OCI-LY1 (cell line): ENCODE data around the gene PRR15L.
A peak's percentile ranks its signal among the peaks of the same experiment; 100 is the strongest.

ENCODE experiments used
- H2AFZ ChIP-seq: fragments of 200-600 bp; sonication (generic), shearing (Covaris generic); 2 replicates; pipeline ENCODE4 v1.6.0; 2014; ENCODE audit warnings: antibody characterized with exemption, mild to moderate bottlenecking, low read length
- H3F3A ChIP-seq: fragments of 200-600 bp; sonication (generic), shearing (Covaris generic); 2 replicates; pipeline ENCODE4 v1.6.0; 2014; ENCODE audit warnings: mild to moderate bottlenecking, antibody characterized with exemption, low read length, moderate library complexity; ENCODE audit not compliant: insufficient read depth
- H3K27ac ChIP-seq: fragments of 200-600 bp; sonication (generic); 2 replicates; pipeline ENCODE4 v1.5.1; 2014; ENCODE audit warnings: low read length, mixed run types, mild to moderate bottlenecking, low read depth; ENCODE audit not compliant: poor library complexity, severe bottlenecking
- H3K27me3 ChIP-seq: fragments of 200-600 bp; sonication (generic); 2 replicates; pipeline ENCODE4 v1.6.0; 2014; ENCODE audit warnings: antibody characterized with exemption, mild to moderate bottlenecking, low read length, moderate library complexity; ENCODE audit not compliant: insufficient read depth
- H3K36me3 ChIP-seq: fragments of 200-600 bp; sonication (generic); 2 replicates; pipeline ENCODE4 v1.6.1; 2014; ENCODE audit warnings: mild to moderate bottlenecking, antibody characterized with exemption, low read length, moderate library complexity, mixed read lengths; ENCODE audit not compliant: insufficient read depth
- H3K4me1 ChIP-seq: fragments of 200-600 bp; sonication (generic); 2 replicates; pipeline ENCODE4 v1.5.1; 2014; ENCODE audit warnings: mild to moderate bottlenecking, low read length, moderate library complexity; ENCODE audit not compliant: insufficient read depth, severe bottlenecking
- H3K4me2 ChIP-seq: fragments of 200-600 bp; sonication (generic), shearing (Covaris generic); 2 replicates; pipeline ENCODE4 v1.6.1; 2014; ENCODE audit warnings: low read length
- H3K4me3 ChIP-seq: fragments of 200-600 bp; sonication (generic); 2 replicates; pipeline ENCODE4 v1.5.1; 2014; ENCODE audit warnings: low read length, low read depth, mild to moderate bottlenecking, mixed read lengths; ENCODE audit not compliant: poor library complexity, severe bottlenecking
- H3K79me2 ChIP-seq: fragments of 200-600 bp; shearing (Covaris generic); 2 replicates; pipeline ENCODE4 v1.6.1; 2016; ENCODE audit warnings: mixed run types, low read length, mixed read lengths; ENCODE audit not compliant: insufficient read depth
- H3K9ac ChIP-seq: fragments of 200-600 bp; sonication (generic), shearing (Covaris generic); 2 replicates; pipeline ENCODE4 v1.6.1; 2014; ENCODE audit warnings: mild to moderate bottlenecking, low read length, mixed read lengths
- H3K9me2 ChIP-seq: fragments of 200-600 bp; sonication (generic), shearing (Covaris generic); 2 replicates; pipeline ENCODE4 v1.6.1; 2014; ENCODE audit warnings: low read depth, mild to moderate bottlenecking, low read length, mixed read lengths
- H3K9me3 ChIP-seq: fragments of 200-600 bp; shearing (Covaris generic); 2 replicates; pipeline ENCODE4 v1.6.1; 2014; ENCODE audit warnings: low read length, mixed read lengths
- H4K20me1 ChIP-seq: fragments of 200-600 bp; sonication (generic), shearing (Covaris generic); 2 replicates; pipeline ENCODE4 v1.6.0; 2016; ENCODE audit warnings: mild to moderate bottlenecking, low read length; ENCODE audit not compliant: insufficient read depth
- CTCF ChIP-seq: fragments of 200-600 bp; sonication (generic), shearing (Covaris generic); IDR thresholded peaks from 2 replicates; pipeline ENCODE4 v1.5.1; 2017; ENCODE audit warnings: mild to moderate bottlenecking, antibody characterized with exemption, low read length, moderate library complexity, mixed read lengths
- EZH2 ChIP-seq: fragments of 200-600 bp; sonication (generic), shearing (Covaris generic); IDR thresholded peaks from 2 replicates; pipeline ENCODE4 v1.8.0; 2017; ENCODE audit warnings: borderline replicate concordance, mixed run types, mild to moderate bottlenecking, antibody characterized with exemption, low read length, moderate library complexity, mixed read lengths

Gene PRR15L

GRCh38 chr17:47949197-47949759 lies 8.4 kb downstream of the PRR15L start:
- Histone ChIP-seq H3K79me2 (no peaks in the 10 kb centered on the region), H3K9ac (peak overlapping the region; percentile 57), H3K9me2 (no peaks in the 10 kb centered on the region), H3K4me3 (peak overlapping the region; percentile 30), H3K4me1 (peaks cover 18% of the 10 kb centered on the region), H3F3A (no peaks in the 10 kb centered on the region), H3K36me3 (peaks cover 51% of the 10 kb centered on the region), H3K4me2 (peak overlapping the region; percentile 57), H3K9me3 (no peaks in the 10 kb centered on the region), H2AFZ (no peak overlapping the region), H3K27me3 (no peaks in the 10 kb centered on the region), H3K27ac (no peak overlapping the region), H4K20me1 (no peaks in the 10 kb centered on the region)
- no peak for TF ChIP-seq EZH2
- peak; percentile 85 for TF ChIP-seq CTCF

GRCh38 chr17:47948706-47949196 lies 8.9 kb downstream of the PRR15L start:
- H3F3A ChIP-seq: no peaks in the 10 kb centered on the region
- H3K9ac ChIP-seq: no peak overlapping the region; the same call in 1 of the 2 replicates
- no peak overlapping the region for H3K4me3 ChIP-seq
- H4K20me1 ChIP-seq: no peaks in the 10 kb centered on the region
- no peak for TF ChIP-seq EZH2
- no peak for TF ChIP-seq CTCF
- peaks cover 52% of the 10 kb centered on the region for H3K36me3 ChIP-seq
- H3K27me3 ChIP-seq: no peaks in the 10 kb centered on the region
- H3K9me2 ChIP-seq: no peaks in the 10 kb centered on the region
- H2AFZ ChIP-seq: no peak overlapping the region
- no peak overlapping the region for H3K27ac ChIP-seq
- H3K9me3 ChIP-seq: no peaks in the 10 kb centered on the region
- H3K4me2 ChIP-seq: peak overlapping the region; percentile 57; the same call in 1 of the 2 replicates
- peaks cover 18% of the 10 kb centered on the region for H3K4me1 ChIP-seq
- no peaks in the 10 kb centered on the region for H3K79me2 ChIP-seq

GRCh38 chr17:47946929-47947397 lies 10.7 kb downstream of the PRR15L start:
- Histone ChIP-seq H3K4me3 (no peak overlapping the region), H3K36me3 (peaks cover 58% of the 10 kb centered on the region), H3K79me2 (no peaks in the 10 kb centered on the region), H3K4me2 (no peak overlapping the region), H3K27me3 (no peaks in the 10 kb centered on the region), H3K9ac (no peak overlapping the region), H3K4me1 (peaks cover 33% of the 10 kb centered on the region), H3K27ac (no peak overlapping the region), H2AFZ (no peak overlapping the region), H3K9me3 (no peaks in the 10 kb centered on the region), H3K9me2 (no peaks in the 10 kb centered on the region), H4K20me1 (no peaks in the 10 kb centered on the region), H3F3A (no peaks in the 10 kb centered on the region)
- peak; percentile 89 for TF ChIP-seq CTCF
- TF ChIP-seq EZH2: no peak
